HT1080 (cell line): Measurements from ENCODE around the gene MYOF. TPM values are rescaled to one million over a fixed set of nuclear protein-coding genes. Genes with fewer than 3 reads are reported as not detected.
A peak's percentile ranks its signal among the peaks of the same experiment; 100 is the strongest.

Source experiments
- DNase-seq: peaks from one replicate; pipeline ENCODE4 v3.0.0-alpha.2; 2015; ENCODE audit warnings: low read depth
- polyA plus RNA-seq, 2 experiments: library from polyadenylated mRNA; depleted of rRNA; stranded (reverse); fragments of >200 nt; gene quantifications; 2 replicates each; pipeline ENCODE4 v1.2.3, GENCODE V29; 2015
- total RNA-seq: library from RNA; depleted of rRNA; stranded (reverse); fragments of >200 nt; shearing (Covaris generic); gene quantifications from 2 replicates; pipeline ENCODE4 v1.2.3, GENCODE V29; 2014; rRNA removed

MYOF gene
- total RNA-seq = 72.7 and 85.0 TPM in 2 replicates
- 89.5 and 122 TPM in 2 replicates for polyA plus RNA-seq (2015; cell fraction: cytosol; rRNA removed)
- polyA plus RNA-seq (2015; cell fraction: nucleus; rRNA removed) = 329 and 332 TPM in 2 replicates

- DNase-seq = peak; percentile 87
Observed at GRCh38 chr10:93482145-93482834, at the start of gene MYOF. TSS of gene MYOF (minus strand) at chr10:93482334. CDS start at chr10:93482194, 140 bp downstream.

DNA sequence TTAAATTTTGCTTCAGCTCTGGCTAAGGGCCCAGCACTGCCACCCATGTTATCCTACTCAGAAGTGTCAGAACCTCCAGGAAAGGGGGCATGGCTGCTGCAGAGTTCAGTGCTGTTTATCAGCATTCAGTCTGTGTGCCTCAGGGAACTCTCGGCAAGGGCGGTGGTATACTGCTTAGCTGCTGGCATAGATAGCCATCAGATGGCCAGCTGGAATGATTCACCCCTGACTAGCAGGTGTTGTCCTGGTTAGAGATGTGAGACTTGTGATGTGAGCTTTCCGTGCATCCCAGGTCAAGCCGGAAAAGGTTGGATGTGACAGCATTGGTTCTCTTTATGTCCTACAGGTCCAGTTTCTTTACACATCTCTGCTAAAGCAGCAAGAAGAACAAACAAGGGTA lies 36.4 kb upstream of the MYOF start:
- DNase-seq = no peak

DNA sequence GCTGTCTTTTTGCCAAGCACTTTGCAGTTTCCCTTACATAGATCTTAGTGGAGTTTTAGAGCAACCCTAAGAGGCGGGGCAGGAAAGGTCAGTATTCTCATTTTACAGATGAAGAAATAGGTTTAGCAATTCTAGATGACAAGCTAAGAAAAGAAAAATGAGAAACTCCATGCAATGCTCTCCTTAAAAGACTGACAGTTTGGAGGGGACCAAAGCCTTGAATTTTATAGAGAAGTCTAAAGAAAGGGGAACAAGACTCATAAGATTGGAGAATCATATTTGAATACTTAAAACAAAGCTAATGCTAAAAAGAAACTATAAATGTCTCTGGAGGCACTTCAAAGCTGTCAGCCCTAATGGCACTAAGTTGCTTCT lies 33.9 kb upstream of the MYOF start:
- DNase-seq = no peak

GRCh38 chr10:93515071-93516005 lies 33.2 kb upstream of the MYOF start:
- DNase-seq = no peak

GRCh38 chr10:93514521-93514920 lies 32.4 kb upstream of the MYOF start:
- no peak for DNase-seq

GRCh38 chr10:93513091-93513490 lies 31.0 kb upstream of the MYOF start:
- no peak for DNase-seq

DNA sequence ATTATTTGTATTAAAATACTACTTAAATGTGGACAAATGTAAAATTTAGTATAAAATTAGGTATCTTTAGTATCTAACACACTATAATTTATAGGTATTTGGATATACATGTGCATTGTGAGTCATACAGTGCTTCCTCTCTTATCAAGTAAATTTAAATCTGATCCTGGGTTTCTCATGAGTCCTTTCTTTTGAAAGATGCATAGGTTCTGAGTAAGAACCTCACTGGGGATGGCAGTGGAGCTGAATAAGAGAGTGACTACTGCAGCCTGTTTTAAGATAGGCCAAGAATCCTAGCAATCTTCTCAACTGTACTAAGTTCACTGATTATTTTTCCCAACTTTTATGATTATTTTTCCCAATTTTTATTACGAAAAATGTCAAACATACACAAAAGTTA lies 30.4 kb upstream of the MYOF start:
- peak; percentile 63 for DNase-seq

DNA sequence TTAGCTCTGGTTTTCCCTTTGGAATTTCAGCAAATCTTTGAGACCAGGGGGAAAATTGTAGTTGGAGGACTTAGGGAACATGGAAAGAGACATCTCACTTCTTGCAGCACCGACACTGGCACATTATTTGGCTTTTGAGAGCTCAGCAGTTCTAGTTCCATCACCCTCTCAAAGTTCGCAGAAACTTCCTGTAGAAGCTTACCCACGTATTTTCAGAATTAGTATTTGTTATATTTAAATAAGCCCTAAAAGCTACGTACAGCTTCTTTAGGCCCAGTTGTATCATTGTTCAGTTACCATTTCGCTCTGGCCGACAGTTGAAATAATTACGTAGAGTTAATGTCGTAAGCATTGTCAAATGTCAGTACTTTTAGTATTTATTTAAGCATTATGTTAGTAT lies 27.7 kb upstream of the MYOF start:
- no peak for DNase-seq

DNA sequence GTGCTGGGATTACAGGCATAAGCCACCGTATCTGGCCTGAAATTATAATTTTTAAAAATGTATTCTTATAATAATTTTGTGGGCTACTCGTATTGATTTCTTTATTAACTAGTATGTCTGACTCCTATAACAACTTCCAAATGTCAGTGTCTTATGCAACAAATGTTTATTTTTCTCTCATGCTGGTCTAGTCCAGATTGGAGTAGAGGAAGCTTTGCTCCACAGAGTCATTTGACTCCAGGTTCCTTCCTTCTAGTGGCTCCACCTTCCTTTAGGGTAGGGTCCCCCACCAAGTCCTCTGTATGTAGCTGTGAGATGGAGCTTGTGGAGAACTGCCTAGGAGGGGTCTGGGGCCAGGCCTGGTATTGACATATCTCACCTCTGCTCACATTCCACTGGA lies 22.9 kb upstream of the MYOF start:
- no peak for DNase-seq

DNA sequence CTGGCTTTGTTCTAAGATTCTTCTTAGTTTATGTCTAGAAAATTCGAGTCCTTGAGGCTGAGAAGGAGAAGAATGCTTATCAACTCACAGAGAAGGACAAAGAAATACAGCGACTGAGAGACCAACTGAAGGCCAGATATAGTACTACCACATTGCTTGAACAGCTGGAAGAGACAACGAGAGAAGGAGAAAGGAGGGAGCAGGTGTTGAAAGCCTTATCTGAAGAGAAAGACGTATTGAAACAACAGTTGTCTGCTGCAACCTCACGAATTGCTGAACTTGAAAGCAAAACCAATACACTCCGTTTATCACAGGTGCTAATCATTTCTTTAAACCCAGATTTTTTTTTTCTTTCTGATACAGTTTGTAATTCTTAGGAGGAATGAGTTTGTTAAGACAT lies 20.9 kb upstream of the MYOF start:
- DNase-seq = no peak

- DNase-seq = no peak
Observed at GRCh38 chr10:93501650-93502049, 19.5 kb upstream of the MYOF start.

DNA sequence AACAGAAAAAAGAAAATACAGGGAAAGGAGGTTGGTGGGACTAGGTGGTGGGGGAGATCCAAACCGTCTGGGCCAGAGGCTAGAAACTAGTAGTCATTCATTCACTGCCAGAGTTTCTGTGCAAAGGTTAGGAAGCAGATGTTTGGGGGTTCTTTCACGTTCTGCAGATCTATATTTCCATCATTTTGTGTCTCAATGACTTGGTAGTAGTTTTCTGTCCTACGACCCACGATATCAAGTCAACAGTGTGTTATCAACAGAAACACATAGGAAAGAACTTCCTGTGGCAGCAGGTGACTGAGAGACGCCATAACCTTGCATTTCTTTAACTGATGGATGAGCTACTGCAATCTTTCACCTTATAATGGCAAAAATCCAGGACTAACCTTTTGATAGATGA lies 16.0 kb upstream of the MYOF start:
- DNase-seq = no peak

- peak; percentile 96 for DNase-seq
Observed at GRCh38 chr10:93496322-93497041, 14.3 kb upstream of the MYOF start, which contains the start of gene CEP55. TSS of gene CEP55 (plus strand) at chr10:93496612. CDS start at chr10:93500052, 3,440 bp downstream.

DNA sequence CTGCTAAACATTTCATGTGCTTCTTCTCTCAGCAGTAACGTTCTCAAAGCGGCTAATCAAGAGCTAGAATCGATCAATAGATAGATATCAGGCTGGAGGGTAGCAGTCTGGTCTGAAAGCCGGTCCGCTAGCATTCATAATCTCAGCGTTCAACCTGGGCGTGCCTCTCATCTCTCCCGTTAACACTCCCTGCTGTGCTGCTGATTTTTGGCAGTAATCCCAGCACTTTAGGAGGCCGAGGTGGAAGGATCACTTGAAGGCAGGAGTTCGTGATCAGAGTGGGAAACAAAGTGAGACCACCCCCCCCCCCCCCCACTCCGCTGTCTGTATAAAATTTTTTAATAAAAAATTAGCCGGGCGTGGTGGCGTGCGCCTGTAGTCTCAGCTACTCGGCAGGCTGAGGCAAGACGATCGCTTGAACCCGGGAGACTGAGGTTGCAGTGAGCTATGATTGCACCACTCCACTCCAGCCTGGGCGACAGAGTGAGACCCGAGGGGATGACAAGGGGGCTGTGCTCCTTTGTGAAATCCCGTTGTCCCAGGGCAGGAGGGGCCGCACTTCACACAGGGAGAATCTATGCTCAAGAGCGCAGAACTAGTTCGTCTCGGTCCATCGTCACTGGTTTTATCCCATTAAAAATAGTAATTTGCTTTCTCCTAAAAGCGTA lies 13.7 kb upstream of the MYOF start:
- peak; percentile 54 for DNase-seq

DNA sequence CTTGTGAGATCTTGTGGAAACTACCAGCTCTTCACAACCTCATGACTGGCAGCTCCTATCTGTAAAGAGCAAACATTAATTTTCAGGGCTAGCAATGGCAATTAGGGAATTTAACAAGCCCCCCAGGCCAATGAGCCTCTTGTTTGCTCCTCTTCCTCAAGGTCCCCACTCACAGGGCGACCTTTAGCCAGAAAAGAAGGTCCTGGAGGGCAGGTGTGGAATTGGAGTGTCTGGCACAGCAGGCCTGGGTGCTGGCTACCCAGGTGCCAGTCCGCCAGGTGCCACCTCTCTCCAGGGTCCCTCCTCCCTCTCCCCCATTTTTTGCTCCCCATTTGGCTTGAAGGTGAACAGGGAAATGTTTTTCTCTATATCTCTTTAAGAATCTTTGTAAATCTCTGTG lies 12.4 kb upstream of the MYOF start:
- DNase-seq = no peak

GRCh38 chr10:93493162-93493561 lies 11.0 kb upstream of the MYOF start:
- no peak for DNase-seq

GRCh38 chr10:93491602-93492121 lies 9.5 kb upstream of the MYOF start:
- no peak for DNase-seq

DNA sequence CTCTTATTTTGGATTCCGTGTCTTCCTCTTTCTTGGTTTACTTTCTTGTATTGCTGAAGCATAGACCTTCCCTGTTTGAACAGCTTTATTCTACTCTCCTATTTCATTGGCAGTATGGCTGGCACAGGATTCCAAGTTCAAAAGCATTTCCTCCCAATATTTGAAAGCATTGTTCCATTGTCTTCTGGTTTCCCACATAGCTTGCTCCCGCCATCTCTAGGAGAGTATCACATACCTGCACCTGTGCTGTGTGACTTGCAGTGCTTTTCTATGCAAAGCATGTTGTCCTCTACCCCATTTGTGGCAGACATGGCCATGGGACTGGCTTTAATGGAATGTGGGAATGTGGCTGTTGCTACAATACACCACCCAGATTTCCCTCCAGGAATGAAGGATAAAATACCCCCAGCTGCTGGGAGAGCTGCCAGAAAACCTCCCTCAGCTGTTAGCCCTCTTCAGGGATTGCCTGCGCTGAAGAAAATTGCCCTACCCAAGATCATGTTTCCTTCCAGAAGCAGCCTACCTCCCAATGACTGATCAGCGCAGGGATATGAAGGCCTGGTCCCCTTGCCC lies 6.9 kb upstream of the MYOF start:
- DNase-seq = no peak

DNA sequence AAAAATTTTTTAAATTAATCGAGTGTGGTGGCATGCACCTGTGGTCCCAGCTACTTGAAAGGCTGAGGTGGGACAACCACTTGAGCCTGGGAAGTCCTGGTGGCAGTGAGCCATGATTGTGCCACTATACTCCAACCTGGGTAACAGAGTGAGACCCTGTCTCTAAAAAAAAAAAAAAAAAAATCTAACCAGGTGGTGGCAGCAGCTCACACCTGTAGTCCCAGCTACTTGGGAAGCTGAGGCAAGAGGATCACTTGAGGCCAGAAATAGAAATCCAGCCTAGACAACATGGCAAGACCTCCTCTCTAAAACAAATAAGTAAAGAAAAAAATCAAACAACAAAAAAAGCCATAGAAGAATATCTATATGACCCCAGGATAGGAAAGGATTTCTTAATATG lies 3.6 kb upstream of the MYOF start:
- DNase-seq = no peak

DNA sequence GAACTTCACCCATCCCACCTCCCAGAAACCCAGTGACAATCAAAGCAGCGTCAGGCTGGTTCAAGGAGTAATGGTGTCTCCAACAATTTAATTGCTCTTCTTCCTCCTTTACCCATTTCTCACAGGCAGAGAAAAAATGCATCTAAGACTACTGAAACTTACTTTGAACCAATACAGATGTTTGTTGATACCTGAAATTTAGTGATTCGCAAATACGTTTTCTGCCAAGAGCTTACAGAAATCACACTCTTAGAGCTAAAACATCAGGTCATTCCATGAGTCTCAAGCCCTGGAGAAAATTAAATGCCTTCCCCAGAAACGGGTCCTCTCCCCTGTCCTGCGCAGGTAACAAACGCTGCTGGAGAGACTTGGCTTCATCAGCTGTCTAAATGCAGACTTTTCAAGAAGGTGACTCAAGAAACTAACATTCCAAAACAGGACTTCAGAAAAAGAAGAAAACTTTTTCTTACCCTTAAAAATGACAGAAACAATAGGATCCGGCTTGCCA lies 443 bp downstream of the MYOF start:
- no peak for DNase-seq
